ENCODE results near the gene SMIM10L1.

Gene SMIM10L1

DNA sequence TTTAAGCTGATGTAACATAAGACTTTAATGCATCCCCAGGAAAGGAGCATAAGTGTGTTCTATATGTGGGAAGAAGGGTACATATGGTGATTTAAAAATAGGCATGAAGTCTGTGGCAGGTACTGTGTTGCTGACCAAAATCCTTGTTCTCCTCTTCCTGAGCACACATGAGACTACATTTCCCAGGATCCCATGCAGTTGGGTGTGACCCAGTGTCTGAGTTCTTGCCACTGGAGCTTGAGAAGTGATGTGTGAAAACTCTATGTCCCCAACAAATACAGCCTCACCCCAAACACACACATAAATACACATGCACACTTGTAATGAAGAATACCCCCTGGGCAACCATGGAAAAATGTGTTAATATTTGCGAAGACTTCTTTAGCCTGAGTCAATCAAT is 8.5 kb upstream of the SMIM10L1 start:
- TF ChIP-seq, protein P1, sequence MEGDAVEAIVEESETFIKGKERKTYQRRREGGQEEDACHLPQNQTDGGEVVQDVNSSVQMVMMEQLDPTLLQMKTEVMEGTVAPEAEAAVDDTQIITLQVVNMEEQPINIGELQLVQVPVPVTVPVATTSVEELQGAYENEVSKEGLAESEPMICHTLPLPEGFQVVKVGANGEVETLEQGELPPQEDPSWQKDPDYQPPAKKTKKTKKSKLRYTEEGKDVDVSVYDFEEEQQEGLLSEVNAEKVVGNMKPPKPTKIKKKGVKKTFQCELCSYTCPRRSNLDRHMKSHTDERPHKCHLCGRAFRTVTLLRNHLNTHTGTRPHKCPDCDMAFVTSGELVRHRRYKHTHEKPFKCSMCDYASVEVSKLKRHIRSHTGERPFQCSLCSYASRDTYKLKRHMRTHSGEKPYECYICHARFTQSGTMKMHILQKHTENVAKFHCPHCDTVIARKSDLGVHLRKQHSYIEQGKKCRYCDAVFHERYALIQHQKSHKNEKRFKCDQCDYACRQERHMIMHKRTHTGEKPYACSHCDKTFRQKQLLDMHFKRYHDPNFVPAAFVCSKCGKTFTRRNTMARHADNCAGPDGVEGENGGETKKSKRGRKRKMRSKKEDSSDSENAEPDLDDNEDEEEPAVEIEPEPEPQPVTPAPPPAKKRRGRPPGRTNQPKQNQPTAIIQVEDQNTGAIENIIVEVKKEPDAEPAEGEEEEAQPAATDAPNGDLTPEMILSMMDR (IDR thresholded peaks at IDR 0.05; ENCODE audit: low read depth, low read length) = no peak
- no peak for DNase-seq (ENCODE audit: extremely low read depth, low read depth)

DNA sequence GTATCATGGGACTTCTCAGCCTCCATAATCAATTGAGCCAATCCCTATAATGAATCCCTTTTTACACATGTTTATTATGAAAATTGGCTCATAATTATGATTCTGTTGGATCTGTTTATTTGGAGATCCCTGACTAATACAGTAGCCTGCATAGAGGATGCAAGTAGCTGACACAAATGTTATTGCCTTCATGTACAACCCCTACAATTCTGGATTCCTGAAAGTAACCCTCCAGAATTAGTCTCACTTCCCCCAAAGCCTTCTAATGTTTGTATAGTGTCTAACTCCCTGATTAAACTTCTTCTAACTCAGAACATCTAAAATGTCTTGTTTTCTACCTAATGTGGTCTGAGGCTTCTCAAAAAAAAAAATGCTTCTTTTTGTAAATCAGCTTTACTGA is 6.6 kb upstream of the SMIM10L1 start:
- no peak for DNase-seq (ENCODE audit: extremely low read depth, low read depth)

DNA sequence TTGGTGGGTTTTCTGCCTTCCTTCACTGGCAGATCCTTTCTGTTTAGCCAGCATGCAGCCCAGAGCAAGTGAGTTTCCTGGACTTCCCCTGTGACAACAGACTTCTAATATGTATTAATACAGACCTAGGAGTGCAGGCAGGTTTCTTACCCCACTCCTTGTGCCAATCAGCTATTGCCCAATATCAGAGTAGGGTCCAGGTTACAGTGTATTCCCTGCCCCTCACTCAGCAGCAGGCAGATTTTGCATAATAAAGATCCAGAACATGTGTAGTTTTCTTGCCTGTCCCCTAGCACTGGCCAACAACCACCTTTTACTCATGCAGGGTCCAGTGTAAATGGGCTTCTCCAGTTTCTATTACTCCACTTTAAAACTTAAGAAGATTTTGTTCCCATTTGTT is 4.7 kb upstream of the SMIM10L1 start:
- DNase-seq (ENCODE audit: extremely low read depth, low read depth) = no peak
- TF ChIP-seq, protein P1 (IDR thresholded peaks at IDR 0.05; ENCODE audit: low read depth, low read length) = no peak

More for the DNA sequence above, 6.6 kb upstream of the SMIM10L1 start:
- TF ChIP-seq, protein P1 (IDR thresholded peaks at IDR 0.05; ENCODE audit: low read depth, low read length) = no peak

DNA sequence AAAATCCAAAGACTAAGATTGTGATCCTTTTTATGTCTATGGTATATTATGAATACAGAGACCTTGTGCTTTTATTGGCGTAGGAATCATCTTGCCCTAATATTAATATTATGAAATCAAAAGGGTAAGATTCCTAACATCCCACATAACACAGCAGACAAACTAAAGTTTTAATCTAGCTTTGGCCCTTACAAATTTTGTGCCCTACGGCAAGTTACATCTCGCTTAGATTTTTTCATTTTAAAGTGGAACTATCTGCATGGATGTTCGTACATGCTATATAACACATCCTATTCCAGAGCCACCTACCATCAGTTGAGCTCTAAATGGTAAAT is 217 bp upstream of the SMIM10L1 start:
- TF ChIP-seq, protein P1 (IDR thresholded peaks at IDR 0.05; ENCODE audit: low read depth, low read length) = no peak
- no peak for DNase-seq (ENCODE audit: extremely low read depth, low read depth)

DNA sequence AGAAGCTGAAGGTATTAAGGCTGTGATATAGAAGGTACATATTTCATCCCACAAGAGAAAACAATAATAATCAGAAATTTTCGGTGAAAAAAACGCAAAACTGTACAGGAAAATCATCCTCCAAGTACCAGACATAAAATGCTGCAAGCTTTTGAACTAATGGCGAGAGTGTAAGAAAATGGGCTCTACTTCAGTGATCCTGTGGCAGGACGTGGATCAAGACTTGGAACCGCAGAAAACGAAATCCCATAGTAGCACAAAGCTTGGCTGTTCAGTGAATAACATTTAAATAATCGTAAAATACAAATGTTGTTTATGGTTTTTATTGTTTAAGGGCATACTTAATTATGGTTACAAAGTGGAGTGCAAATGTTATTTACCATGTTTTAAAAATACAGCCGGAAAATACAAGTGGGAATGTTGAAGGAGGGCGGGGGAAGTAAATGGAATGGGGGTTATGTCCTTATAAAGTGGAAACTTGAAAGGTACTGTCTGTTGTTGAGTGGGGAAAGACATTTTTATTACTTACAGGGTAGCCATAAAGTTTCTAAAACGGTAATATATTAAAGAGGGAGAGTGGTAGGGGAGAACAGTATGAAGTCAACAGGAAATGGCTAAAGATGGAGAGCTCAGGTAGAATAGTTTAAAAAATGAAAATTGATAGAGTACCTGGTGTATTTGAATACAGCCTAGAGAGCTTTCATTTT is 1.1 kb downstream of the SMIM10L1 start:
- DNase-seq (ENCODE audit: extremely low read depth, low read depth) = no peak

DNA sequence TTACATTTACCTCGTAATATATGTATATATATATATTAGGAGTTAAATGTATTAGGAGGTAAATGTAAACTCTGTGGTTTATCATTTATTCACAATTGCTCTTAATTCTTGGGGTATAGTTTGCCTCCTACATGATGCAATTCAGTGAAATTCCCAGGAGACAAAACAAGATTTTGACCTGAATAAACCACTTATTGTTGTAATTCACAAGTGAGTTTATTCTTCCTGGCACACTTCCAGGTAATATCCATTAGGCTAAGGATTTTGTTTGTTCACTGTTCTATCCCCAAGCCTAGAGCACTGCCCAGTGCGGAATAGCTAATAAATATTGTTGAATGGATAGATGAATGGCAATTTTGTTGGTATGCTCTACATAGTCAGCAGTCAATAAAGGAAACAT is 3.0 kb downstream of the SMIM10L1 start:
- DNase-seq (ENCODE audit: extremely low read depth, low read depth) = no peak
- TF ChIP-seq, protein P1 (IDR thresholded peaks at IDR 0.05; ENCODE audit: low read depth, low read length) = no peak

More for the DNA sequence above, 1.1 kb downstream of the SMIM10L1 start:
- TF ChIP-seq, protein P1 (IDR thresholded peaks at IDR 0.05; ENCODE audit: low read depth, low read length) = no peak

DNA sequence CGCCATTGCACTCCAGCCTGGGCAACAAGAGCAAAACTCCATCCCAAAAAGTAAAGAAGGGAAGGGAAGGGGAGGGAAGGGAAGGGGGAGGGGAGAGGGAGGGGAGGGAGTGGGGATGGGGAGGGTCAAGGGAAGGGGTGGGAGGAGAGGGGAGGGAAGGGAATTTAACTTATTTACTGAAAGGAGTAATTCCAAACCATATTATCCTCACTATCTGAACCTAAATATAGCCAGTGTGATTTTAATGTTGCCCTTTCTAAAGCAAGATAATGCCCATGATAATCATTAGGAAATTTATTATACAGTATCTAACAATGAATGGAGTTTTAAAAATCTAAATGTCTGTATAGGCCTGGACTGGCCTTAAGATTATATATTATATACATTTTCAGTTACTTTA is 7.3 kb downstream of the SMIM10L1 start:
- TF ChIP-seq, protein P1 (IDR thresholded peaks at IDR 0.05; ENCODE audit: low read depth, low read length) = no peak
- DNase-seq (ENCODE audit: extremely low read depth, low read depth) = no peak

Data from AG09319 (cell line).